ENCODE results near the gene SPOCK1. TPM values are rescaled to one million over a fixed set of nuclear protein-coding genes. Genes with fewer than 3 reads are reported as not detected.

Gene SPOCK1
- total RNA-seq, 4 donors from 2014 or later = 8.6 to 34.8 (median 13.2) TPM

DNA sequence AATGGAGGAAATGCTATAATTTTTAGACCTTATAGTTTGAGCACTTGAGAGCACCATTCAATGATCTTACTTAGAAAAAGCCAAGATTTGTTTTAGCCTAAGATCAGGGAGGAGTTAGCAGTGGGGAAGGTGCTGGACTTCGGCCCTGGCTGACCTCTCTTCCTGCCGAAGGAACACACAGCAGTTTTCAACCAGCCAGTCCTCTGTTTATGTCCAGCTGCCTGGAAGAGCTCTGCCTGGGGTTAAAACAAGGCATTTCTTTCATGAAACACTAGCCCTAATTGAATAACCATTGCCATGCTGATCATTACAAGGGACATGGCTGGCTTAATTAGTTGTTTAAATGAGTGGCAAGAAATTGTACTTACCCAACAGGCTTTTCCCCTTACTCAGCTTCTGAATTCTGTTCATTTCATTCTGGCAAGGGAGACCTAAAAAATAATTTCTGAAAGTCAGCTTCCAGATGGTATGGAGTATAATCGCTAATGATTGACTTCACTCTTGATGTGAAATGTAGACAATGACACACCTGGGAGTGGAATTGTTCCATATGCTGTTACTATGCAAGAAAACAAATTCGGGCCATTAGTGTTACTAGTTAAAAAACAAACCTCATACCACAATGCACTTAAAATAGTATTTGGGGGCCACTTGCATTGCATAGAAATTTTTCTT is 514.2 kb downstream of the SPOCK1 start:
- H3K27ac ChIP-seq = no peak overlapping the region
- H3K9me3 ChIP-seq = no peaks in the 10 kb centered on the region
- intact Hi-C loops (cut with DNase I; ENCODE audit: low total_unique reads) = no loop called here
- no peaks in the 10 kb centered on the region for H3K27me3 ChIP-seq
- H3K4me1 ChIP-seq = no peaks in the 10 kb centered on the region
- H3K36me3 ChIP-seq = no peaks in the 10 kb centered on the region
- H3K4me3 ChIP-seq = no peak overlapping the region
- WGBS, 2 donors (ENCODE audit: low coverage in 1 of 2) = 63 to 90% methylated on average over 2 to 4 of the region's 4 CpGs
- TF ChIP-seq POLR2A (IDR thresholded peaks at IDR 0.05) (no peak), POLR2AphosphoS5 (IDR thresholded peaks at IDR 0.05) (no peak), EP300 (IDR thresholded peaks at IDR 0.05; ENCODE audit: low read depth) (no peak)
- TF ChIP-seq, protein P1, sequence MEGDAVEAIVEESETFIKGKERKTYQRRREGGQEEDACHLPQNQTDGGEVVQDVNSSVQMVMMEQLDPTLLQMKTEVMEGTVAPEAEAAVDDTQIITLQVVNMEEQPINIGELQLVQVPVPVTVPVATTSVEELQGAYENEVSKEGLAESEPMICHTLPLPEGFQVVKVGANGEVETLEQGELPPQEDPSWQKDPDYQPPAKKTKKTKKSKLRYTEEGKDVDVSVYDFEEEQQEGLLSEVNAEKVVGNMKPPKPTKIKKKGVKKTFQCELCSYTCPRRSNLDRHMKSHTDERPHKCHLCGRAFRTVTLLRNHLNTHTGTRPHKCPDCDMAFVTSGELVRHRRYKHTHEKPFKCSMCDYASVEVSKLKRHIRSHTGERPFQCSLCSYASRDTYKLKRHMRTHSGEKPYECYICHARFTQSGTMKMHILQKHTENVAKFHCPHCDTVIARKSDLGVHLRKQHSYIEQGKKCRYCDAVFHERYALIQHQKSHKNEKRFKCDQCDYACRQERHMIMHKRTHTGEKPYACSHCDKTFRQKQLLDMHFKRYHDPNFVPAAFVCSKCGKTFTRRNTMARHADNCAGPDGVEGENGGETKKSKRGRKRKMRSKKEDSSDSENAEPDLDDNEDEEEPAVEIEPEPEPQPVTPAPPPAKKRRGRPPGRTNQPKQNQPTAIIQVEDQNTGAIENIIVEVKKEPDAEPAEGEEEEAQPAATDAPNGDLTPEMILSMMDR (IDR thresholded peaks at IDR 0.05) = no peak
- no peak for DNase-seq
- in situ Hi-C loops (cut with MboI; ENCODE audit: low pct_ligation_motif_present in 1 of 4, low pct_unique_long_range_greater_than_20kb in 1 of 4, low sequenced_read_pairs in 3 of 4) = no loop called here

GRCh38 chr5:136981936-136982335 is 517.2 kb downstream of the SPOCK1 start:
- Histone ChIP-seq H3K36me3 (no peaks in the 10 kb centered on the region), H3K9me3 (no peaks in the 10 kb centered on the region), H3K4me3 (no peak overlapping the region), H3K27me3 (no peaks in the 10 kb centered on the region), H3K27ac (no peak overlapping the region), H3K4me1 (no peaks in the 10 kb centered on the region)
- no peak for TF ChIP-seq POLR2A (IDR thresholded peaks at IDR 0.05)
- TF ChIP-seq, protein P1 (IDR thresholded peaks at IDR 0.05) = no peak
- no peak for TF ChIP-seq EP300 (IDR thresholded peaks at IDR 0.05; ENCODE audit: low read depth)
- no peak for TF ChIP-seq POLR2AphosphoS5 (IDR thresholded peaks at IDR 0.05)
- intact Hi-C loops (cut with DNase I; ENCODE audit: low total_unique reads) (no loop called here), in situ Hi-C loops (cut with MboI; ENCODE audit: low pct_ligation_motif_present in 1 of 4, low pct_unique_long_range_greater_than_20kb in 1 of 4, low sequenced_read_pairs in 3 of 4) (no loop called here)
- WGBS, 2 donors (ENCODE audit: low coverage in 1 of 2) = 73 to 78% methylated on average over 2 of the region's 2 CpGs
- DNase-seq = no peak

DNA sequence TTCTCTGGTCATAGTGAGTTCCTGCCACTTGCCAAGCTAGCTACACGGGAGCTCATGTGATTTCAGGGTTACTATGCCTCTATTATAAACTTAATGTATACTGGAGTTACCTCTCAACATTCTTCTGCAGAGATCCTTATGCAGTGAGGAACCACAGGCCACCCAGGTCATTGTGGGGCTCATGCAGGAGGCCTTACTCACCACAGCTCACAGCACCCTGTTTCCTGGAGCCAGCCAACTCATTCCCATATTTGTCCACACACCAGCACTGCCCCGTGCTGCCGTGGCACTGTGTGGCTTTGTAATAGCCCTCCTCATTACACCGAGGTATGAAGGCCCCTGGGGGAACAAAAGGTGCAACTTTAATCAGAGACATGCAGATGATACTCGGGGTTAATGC is 520.0 kb downstream of the SPOCK1 start:
- H3K27ac ChIP-seq = no peak overlapping the region
- DNase-seq = no peak
- 69 to 81% methylated on average over 4 to 5 of the region's 5 CpGs for WGBS, 2 donors (ENCODE audit: low coverage in 1 of 2)
- H3K4me1 ChIP-seq = no peaks in the 10 kb centered on the region
- TF ChIP-seq POLR2AphosphoS5 (IDR thresholded peaks at IDR 0.05) (no peak), POLR2A (IDR thresholded peaks at IDR 0.05) (no peak), EP300 (IDR thresholded peaks at IDR 0.05; ENCODE audit: low read depth) (no peak)
- TF ChIP-seq, protein P1 (IDR thresholded peaks at IDR 0.05) = no peak
- intact Hi-C loops (cut with DNase I; ENCODE audit: low total_unique reads) (no loop called here), in situ Hi-C loops (cut with MboI; ENCODE audit: low pct_ligation_motif_present in 1 of 4, low pct_unique_long_range_greater_than_20kb in 1 of 4, low sequenced_read_pairs in 3 of 4) (no loop called here)
- no peaks in the 10 kb centered on the region for H3K27me3 ChIP-seq
- H3K9me3 ChIP-seq = no peaks in the 10 kb centered on the region
- no peak overlapping the region for H3K4me3 ChIP-seq
- no peaks in the 10 kb centered on the region for H3K36me3 ChIP-seq

DNA sequence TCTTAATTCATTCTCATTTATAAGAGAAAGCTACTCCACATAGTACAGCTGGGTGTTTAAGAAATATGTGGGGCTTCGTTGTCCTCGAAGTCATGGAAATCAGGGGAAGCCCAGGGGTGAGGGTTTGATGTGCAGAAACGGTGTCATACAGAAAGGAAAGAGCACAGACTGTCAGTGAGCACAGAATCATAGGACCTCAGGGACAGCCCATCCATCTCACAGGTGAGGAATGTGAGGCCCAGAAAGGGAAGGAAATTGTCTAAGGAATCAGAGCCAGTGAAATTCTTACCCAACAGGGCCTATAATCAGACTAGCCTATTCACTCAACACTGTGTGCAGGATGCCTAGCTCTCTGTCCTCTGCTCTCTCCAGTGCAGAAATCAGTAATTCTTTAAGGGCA is 535.6 kb downstream of the SPOCK1 start:
- H3K4me1 ChIP-seq = no peaks in the 10 kb centered on the region
- no peaks in the 10 kb centered on the region for H3K36me3 ChIP-seq
- intact Hi-C loops (cut with DNase I; ENCODE audit: low total_unique reads) (no loop called here), in situ Hi-C loops (cut with MboI; ENCODE audit: low pct_ligation_motif_present in 1 of 4, low pct_unique_long_range_greater_than_20kb in 1 of 4, low sequenced_read_pairs in 3 of 4) (no loop called here)
- H3K27ac ChIP-seq = no peak overlapping the region
- DNase-seq = no peak
- H3K9me3 ChIP-seq = peaks cover 0 to 8% of the 10 kb centered on the region in 2 donors
- no peak for TF ChIP-seq POLR2AphosphoS5 (IDR thresholded peaks at IDR 0.05)
- TF ChIP-seq, protein P1 (IDR thresholded peaks at IDR 0.05) = no peak
- no peak for TF ChIP-seq EP300 (IDR thresholded peaks at IDR 0.05; ENCODE audit: low read depth)
- TF ChIP-seq POLR2A (IDR thresholded peaks at IDR 0.05) = no peak
- H3K27me3 ChIP-seq = no peaks in the 10 kb centered on the region
- no peak overlapping the region for H3K4me3 ChIP-seq
- 55 to 63% methylated on average over 3 of the region's 3 CpGs for WGBS, 2 donors (ENCODE audit: low coverage in 1 of 2)

Measured in transverse colon (tissue), 4 donors.